ENCODE data around the gene TSC2. TPM values are rescaled to one million over a fixed set of nuclear protein-coding genes. Genes with fewer than 3 reads are reported as not detected.

TSC2 gene
- total RNA-seq, 1 donor from 2014 or later: 80.1 TPM

GRCh38 chr16:2089706-2090480, 42.1 kb downstream of the TSC2 start:
- H3K36me3 ChIP-seq: peaks cover 95% of the 10 kb centered on the region

DNA sequence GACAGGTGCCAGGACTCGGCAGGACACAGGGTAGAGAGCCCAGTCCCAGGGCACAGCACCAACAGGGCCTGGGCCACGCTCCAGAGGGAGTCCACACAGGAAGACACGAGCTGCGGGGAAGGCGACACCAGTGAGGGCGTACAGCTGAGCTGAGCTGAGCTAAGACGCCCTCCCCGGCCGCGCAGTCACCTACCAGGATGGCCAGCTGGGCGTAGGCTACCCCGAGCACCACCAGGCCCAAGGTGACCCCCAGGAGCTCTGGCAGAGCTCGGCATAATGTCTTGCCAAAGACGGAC, 42.6 kb downstream of the TSC2 start:
- no peak for DNase-seq
- intact Hi-C loops (cut with micrococcal nuclease): no loop called here
- peaks cover 16% of the 10 kb centered on the region for H3K4me1 ChIP-seq
- H3K27ac ChIP-seq (replicated peaks): peak overlapping the region; percentile 85
- TF ChIP-seq, protein P1, sequence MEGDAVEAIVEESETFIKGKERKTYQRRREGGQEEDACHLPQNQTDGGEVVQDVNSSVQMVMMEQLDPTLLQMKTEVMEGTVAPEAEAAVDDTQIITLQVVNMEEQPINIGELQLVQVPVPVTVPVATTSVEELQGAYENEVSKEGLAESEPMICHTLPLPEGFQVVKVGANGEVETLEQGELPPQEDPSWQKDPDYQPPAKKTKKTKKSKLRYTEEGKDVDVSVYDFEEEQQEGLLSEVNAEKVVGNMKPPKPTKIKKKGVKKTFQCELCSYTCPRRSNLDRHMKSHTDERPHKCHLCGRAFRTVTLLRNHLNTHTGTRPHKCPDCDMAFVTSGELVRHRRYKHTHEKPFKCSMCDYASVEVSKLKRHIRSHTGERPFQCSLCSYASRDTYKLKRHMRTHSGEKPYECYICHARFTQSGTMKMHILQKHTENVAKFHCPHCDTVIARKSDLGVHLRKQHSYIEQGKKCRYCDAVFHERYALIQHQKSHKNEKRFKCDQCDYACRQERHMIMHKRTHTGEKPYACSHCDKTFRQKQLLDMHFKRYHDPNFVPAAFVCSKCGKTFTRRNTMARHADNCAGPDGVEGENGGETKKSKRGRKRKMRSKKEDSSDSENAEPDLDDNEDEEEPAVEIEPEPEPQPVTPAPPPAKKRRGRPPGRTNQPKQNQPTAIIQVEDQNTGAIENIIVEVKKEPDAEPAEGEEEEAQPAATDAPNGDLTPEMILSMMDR (IDR thresholded peaks at IDR 0.05; ENCODE audit: borderline replicate concordance): no peak
- peaks cover 95% of the 10 kb centered on the region for H3K36me3 ChIP-seq
- H3K4me3 ChIP-seq: peak overlapping the region; percentile 52
- H3K27me3 ChIP-seq (ENCODE audit: low read depth): no peaks in the 10 kb centered on the region
- H3K9me3 ChIP-seq (replicated peaks): no peaks in the 10 kb centered on the region

More at GRCh38 chr16:2089706-2090480, 42.1 kb downstream of the TSC2 start:
- TF ChIP-seq, protein P1 (IDR thresholded peaks at IDR 0.05; ENCODE audit: borderline replicate concordance): no peak
- intact Hi-C loops (cut with micrococcal nuclease): no loop called here
- no peak for DNase-seq
- Histone ChIP-seq H3K9me3 (replicated peaks) (no peaks in the 10 kb centered on the region), H3K27ac (replicated peaks) (peak overlapping the region; percentile 85), H3K27me3 (ENCODE audit: low read depth) (no peaks in the 10 kb centered on the region), H3K4me3 (peak overlapping the region; percentile 52), H3K4me1 (peaks cover 16% of the 10 kb centered on the region)

DNA sequence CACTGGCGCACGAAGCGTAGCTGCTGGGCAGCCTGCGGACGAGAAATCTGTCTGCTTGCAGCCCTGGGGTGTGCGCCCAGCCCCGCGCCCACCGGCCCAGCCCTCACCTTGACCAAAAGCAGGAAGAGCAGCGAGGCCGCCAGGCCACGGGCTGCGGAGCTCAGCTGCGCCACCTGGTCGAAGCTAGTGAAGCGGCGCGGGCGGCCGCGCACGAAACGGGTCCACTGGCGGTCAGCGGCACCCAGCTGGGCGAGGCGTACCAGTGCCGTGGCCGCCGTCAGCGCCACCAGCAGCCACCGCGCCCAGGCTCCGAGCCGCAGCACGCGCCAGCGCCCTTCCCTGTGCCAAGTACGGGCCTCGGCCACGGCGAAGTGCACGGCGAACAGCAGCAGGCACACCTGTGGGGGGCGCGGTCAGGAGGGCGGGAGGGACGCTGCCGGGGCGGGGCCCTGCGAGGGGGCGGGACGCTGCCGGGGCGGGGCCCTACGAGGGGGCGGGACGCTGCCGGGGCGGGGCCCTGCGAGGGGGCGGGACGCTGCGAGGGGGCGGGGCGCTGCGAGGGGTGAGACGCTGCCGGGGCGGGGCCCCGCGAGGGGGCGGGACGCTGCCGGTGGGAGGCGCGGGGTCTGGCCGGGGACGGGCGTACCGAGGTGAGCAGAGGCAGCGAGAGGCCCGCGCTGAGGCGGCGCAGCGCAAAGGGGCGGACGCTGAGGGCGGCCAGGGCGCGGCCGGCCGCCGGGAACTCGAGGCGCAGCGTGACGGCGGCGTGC, 43.2 kb downstream of the TSC2 start:
- Histone ChIP-seq H3K4me3 (peak overlapping the region; percentile 52), H3K36me3 (peaks cover 95% of the 10 kb centered on the region), H3K9me3 (replicated peaks) (no peaks in the 10 kb centered on the region), H3K4me1 (peaks cover 16% of the 10 kb centered on the region), H3K27ac (replicated peaks) (peak overlapping the region; percentile 85), H3K27me3 (ENCODE audit: low read depth) (no peaks in the 10 kb centered on the region)
- TF ChIP-seq, protein P1 (IDR thresholded peaks at IDR 0.05; ENCODE audit: borderline replicate concordance): no peak
- intact Hi-C loops (cut with micrococcal nuclease): no loop called here
- DNase-seq: peak; percentile 52

DNA sequence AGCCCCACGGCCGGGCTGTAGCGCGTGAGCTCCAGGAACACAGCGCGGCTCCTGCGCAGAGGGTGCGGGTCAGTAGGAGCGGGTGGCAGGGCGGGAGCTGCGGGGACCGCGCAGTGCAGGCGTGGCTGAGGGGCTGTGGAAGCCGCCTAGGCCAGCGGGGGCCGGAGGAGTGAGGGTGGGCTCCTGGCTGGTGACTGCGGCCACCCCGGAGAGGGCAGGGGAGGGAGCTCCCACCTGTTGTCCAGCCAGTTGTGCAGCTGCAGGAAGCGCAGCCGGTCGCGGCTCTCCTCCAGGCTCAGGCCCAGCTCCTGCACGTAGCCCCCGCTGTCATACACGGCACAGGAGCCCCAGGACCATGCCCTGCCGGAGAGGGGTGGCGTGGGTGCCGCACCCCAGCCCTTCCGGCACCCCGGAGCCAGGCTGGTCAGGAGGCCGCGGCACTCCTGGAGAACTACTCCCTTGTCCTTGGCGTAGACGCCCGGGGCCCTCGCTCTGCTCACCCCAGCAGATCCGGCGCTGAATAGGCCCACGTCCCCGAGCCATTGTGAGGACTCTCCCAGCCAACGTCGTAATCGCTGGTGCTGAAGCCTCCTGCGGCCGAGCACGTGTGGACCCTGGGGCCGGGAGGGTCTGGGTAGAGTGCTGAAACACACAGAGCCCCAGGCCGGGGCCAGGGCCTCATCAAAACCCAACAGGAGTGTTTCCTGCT, 43.9 kb downstream of the TSC2 start:
- Histone ChIP-seq H3K27ac (replicated peaks) (peak overlapping the region; percentile 85), H3K36me3 (peaks cover 95% of the 10 kb centered on the region), H3K27me3 (ENCODE audit: low read depth) (no peaks in the 10 kb centered on the region), H3K4me3 (peak overlapping the region; percentile 30), H3K9me3 (replicated peaks) (no peaks in the 10 kb centered on the region), H3K4me1 (peaks cover 16% of the 10 kb centered on the region)
- intact Hi-C loops (cut with micrococcal nuclease): no loop called here
- DNase-seq: no peak
- TF ChIP-seq, protein P1 (IDR thresholded peaks at IDR 0.05; ENCODE audit: borderline replicate concordance): no peak

DNA sequence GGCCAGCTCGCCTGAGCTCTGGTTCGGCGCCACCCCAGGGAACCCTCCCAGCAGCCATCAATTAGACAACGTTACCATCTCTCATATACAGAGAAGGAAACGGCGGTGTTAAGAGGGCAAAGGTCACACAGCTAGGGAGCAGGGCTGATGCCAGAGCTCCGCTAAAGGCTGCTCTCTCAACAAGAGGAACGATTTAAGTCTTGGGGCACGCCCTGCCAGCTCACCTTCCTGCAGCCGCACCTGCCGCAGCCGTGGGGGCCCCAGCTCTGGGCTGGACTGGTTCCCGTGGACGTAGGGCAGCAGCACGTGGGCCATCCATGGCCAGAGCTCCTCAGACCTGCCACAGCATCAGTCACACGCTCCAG, 44.5 kb downstream of the TSC2 start:
- H3K4me1 ChIP-seq: peaks cover 16% of the 10 kb centered on the region
- peaks cover 95% of the 10 kb centered on the region for H3K36me3 ChIP-seq
- H3K9me3 ChIP-seq (replicated peaks): no peaks in the 10 kb centered on the region
- TF ChIP-seq, protein P1 (IDR thresholded peaks at IDR 0.05; ENCODE audit: borderline replicate concordance): no peak
- intact Hi-C loops (cut with micrococcal nuclease): no loop called here
- no peak overlapping the region for H3K27ac ChIP-seq (replicated peaks)
- DNase-seq: no peak
- H3K4me3 ChIP-seq: no peak overlapping the region
- H3K27me3 ChIP-seq (ENCODE audit: low read depth): no peaks in the 10 kb centered on the region

All from left ventricle myocardium inferior (tissue), 1 donor.